ENCODE results near the gene CDC42BPA.
"Not testable (repeated sequence)": the region's sequence is repeated elsewhere in the genome, so short reads cannot be mapped to it uniquely, and the experiment has no call there.

The CDC42BPA gene

DNA sequence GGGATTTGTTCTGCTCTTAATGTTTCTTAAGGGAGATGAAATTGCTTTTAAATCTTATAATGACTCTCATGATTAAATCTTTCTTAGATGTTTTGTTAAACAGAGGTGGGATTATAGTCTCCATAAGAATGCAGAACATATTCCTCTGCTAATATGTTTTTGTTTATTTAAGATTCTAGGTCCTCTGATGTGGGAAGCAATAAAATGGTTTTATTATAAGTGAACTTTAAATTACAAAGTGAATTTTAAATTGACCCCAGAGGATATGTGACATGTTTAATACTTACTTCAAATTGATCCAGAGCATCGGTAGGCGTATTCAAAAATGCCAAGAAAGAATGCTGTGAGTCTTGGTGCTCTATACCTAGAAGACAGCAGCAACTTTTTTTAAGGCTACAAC lies 248.8 kb downstream of the CDC42BPA start:
- no peak for DNase-seq (ENCODE audit: low spot score)
- FAIRE-seq: no peak

DNA sequence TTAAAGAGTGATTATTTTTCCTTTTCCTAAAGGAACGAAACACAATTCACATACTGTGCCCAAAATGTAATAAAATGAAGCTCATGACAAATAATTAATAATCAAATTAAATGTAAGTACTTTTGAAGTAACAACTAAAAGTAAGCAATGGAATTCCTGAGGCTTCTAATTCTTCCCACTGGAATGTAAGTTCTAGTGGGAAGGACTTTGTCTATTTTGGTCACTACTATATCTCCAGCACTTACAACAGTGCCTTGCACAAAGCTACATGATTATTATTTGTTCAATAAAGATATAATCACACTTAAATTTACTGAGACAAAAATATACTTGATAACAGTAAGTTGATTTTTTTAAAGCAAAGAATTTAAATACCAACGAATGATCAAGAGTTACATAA lies 249.4 kb downstream of the CDC42BPA start:
- DNase-seq (ENCODE audit: low spot score) (no peak), FAIRE-seq (no peak)

DNA sequence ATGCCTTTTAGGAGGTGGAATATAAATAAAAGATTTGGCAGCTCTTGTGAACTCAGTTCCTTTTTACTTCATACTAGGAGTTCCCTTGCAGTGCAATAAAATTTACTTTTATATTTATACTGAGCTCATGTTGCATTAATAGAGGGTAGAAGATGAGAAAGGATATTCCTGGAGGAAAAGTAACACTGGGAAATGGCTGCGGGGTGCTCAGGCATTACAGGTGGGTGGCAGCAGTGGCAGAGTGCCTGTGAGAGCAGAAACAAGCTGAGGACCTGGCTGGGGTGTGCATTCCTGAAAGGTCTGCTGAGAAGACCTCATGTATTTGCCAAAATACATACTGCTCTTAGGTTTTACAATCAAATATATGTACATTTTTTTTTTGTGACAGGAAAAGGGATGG lies 251.3 kb downstream of the CDC42BPA start:
- FAIRE-seq (no peak), DNase-seq (ENCODE audit: low spot score) (no peak)

DNA sequence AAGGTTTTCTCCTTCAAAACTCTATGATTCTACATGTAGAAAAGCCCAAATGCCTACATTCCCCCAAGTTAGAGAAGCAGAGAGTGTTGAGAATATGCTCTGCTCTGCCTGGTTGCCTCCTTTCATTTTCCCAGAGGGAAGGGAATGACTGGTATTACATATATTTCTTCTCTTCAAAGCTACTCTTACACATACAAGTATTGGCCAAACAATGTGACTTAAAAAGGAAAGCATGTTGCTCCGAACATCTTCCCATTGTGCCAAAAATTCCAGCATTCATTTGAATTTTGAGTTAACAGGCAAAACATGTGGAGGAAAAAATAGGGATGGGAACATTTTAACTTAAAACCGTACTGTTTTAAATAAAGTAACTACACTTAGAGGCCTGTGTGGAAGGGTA lies 253.0 kb downstream of the CDC42BPA start:
- FAIRE-seq (no peak), DNase-seq (ENCODE audit: low spot score) (no peak)

DNA sequence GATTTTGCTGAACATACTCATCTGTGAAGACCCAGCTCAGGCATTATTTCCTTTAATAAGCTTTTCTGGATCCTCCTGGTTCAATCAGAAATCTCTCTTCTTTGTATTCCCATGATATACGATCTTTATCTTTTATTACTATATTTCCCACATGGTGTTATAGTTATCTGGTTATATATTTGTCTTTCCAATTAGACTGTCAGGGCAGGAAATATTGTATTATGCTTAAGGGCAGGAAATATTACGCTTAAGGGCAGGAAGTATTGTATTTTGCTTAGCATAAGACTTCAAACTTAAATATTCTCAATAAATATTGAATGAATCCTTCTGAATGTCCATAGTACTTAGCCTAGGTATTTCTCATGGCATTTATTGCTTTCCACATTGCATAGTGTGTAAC lies 256.0 kb downstream of the CDC42BPA start:
- no peak for DNase-seq (ENCODE audit: low spot score)
- no peak for FAIRE-seq

DNA sequence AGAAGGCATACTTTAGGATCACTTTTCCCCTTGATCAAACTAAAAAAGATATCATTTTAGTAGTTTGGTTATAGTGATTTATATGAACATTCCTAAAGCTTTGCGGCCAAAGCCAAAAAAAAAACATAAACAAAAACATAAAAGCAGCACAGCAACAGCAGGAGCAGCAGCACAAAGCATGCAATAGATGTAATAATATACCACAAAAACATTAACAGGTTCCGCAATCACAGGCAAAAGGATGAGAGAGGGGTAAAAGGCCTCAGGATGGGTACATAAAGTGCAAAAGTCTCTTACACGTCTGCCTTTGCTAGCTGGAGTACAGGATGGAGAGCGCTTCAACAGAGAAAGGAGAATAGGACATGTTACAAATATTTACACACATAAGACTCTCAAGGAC lies 259.2 kb downstream of the CDC42BPA start:
- DNase-seq (ENCODE audit: low spot score): no peak
- no peak for FAIRE-seq

DNA sequence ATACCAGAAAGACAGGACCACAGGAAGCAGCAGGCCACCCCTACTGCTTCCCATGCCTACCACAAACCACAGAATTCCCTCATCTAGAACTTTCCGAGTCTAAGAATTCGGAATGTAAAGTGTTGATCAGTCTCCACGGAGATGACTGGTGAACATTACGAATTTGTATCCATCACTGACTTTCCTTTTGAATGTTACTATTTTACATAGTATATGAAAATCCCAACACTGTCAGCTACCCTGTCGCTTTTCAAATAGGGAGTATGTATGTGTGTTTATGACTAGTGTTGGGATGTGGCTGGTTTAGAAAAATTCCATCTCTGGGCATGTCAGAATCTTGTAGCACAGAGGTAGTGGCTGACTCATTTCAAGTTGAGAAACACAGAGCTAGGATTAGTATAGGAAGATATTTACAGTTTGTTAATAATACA lies 260.0 kb downstream of the CDC42BPA start:
- FAIRE-seq: no peak
- peak; percentile 43 for DNase-seq (ENCODE audit: low spot score)

DNA sequence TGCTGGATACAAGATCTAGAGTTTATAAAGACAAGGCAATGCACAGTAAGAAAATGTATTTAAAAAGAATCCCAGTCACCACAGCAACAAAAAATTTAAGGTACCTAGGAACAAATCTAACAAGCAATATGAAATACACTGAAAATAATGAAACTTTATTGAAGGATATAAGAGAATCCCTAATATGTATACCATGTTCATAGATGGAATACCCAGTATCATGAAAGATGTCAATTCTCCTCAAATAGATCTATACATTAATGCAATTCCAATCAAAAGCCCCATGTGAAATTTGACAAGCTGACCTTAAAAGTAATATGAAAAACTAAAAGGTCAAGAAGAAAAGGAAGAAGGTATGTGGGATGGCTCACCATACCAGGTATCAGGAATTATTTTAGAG lies 269.0 kb downstream of the CDC42BPA start:
- FAIRE-seq (no peak), DNase-seq (ENCODE audit: low spot score) (no peak)

DNA sequence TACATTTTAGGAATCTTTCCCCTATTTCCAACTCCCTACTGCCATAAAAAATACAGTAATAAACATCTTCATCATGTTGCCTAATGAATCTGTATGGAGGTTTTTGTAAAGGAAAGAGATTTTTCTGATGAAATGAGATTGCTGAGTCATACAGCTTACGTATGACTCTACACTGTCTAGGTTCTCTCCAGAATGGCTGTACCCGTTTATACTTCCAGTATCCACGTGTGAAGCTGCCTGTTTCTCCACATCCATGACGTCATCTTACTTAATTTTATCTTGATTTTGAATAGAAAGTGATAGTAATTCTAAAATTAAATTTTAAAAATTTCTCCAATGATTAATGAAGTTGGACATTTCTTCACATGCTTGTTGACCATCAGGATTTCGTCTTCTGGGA lies 274.5 kb downstream of the CDC42BPA start:
- DNase-seq (ENCODE audit: low spot score): no peak
- FAIRE-seq: no peak

DNA sequence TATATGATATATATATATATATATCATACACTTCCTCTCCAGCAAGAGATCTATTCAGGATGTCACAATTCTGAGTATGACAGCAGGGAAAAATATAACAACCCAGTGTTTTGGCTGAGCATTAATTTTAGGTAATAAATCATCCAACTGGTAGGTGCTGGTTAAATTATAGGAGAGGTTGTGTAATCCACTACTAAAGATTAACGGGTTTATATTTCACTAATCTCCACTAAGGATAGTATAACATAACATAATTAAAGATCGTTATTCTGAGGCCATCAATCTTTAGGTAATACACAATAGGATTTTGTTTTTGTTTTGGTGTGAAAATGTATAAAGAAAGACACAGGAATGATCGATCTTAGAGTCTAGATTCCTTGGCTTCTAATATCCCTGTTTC lies 276.0 kb downstream of the CDC42BPA start:
- no peak for DNase-seq (ENCODE audit: low spot score)
- FAIRE-seq: no peak

DNA sequence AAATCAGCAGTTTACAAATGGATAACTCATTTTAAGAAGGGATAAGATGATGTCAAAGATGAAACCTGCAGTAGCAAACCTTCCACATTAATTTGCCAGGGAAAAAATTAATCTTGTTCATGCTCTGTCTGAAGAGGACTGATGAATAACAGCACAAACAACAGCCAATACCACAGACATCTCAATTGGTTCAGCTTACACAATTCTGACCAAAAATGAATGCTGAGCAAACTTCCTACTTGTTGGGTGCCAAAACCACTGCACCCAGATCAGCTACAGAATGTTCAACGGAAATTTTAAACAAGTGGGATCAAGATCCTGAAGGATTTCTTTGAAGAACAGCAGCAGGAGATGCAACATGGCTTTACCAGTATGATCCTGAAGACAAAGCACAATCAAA lies 279.9 kb downstream of the CDC42BPA start:
- DNase-seq (ENCODE audit: low spot score) (no peak), FAIRE-seq (no peak)

DNA sequence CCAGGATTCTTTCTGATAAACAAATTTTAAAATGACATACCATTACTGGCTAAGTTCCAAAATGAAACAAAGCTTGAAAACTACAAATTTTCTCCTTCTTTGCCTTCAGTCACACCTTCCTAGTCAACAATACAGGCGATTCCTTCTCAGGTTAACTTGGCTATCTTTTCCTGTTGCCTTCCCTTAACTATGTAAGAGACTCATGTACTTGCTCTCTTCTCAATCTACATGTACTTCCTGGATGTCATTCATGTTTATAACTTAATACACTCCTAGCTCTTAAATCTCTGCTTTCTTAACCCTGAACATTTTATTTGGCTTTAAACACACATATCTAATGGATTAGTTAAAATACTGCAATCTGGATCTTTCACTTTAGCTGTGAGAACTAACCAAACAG lies 281.2 kb downstream of the CDC42BPA start:
- DNase-seq (ENCODE audit: low spot score): no peak
- no peak for FAIRE-seq

DNA sequence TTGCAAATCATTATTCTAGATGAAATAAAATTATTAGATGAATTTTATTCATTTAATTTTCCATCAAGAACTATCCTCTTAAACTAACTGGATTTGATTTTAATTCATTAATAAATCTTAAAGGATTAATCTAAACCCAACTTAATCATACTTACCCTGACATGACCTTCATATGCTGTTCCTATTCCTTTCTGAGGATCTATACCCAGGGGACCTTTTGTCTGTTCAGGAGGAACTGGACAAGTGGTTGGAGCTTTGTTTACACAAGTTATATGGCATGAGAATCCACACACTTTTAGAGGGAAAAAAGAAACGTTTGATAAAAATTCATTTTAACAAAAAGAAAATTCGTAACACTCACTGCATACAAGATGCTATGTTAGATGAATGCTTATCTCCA lies 283.0 kb downstream of the CDC42BPA start:
- no peak for DNase-seq (ENCODE audit: low spot score)
- no peak for FAIRE-seq

DNA sequence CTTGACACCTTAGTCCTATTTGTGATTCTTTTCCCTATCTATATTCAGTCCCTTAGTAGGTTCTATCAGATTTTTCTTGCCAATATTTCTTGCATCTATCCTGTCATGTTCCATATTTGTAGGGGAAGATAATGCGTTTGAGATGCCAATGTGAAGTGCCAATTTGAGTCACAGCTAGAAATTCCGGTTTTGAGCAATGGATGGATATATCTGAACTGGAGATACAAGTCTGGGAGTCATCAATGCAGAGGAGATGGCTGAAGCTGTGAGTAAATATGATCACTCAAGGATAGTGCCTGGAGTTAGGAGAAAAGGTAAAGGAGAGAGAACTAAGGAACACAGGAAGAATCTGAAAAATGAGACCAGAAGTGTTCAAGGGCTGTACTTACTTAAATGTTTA lies 284.4 kb downstream of the CDC42BPA start:
- no peak for FAIRE-seq

DNA sequence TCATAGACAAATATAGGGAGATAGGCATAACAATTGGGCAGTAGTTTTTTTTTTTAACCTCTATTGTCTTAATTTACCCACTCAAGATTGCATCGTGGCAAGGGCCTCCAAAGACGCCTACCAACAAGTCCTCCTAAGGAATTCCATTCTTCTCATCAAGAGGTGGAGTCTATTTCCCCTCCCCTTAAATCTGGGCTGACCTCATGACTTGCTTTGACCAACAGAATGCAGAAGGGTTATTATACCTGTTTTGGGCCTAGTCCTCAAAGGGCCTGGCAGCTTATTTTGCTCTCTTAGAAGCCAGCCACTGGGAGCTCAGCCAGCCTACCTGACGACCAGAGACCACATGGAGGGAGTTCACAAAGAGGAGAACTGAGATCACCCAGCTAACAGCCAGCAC lies 285.9 kb downstream of the CDC42BPA start:
- DNase-seq (ENCODE audit: low spot score): no peak
- no peak for FAIRE-seq

More for the DNA sequence above, 284.4 kb downstream of the CDC42BPA start:
- DNase-seq (ENCODE audit: low spot score): no peak

DNA sequence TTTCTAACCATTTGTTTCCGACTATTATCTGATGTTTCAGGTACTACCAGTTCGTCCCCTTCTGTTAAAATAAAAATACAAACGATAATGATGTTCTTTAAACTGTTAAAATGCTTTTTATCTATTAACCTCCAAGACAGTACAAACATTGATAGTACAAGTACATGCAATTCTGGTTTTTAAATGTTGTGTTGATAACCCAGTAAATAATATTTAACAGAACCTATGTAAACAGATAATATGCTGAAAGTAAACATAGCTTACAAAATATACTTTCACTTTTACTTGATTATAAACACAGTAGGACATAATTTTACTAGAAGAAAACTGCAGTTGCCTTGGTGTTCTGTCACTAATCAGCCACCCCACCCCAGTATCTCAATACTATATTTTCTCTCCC lies 301.3 kb downstream of the CDC42BPA start:
- DNase-seq (ENCODE audit: low spot score): no peak
- FAIRE-seq: no peak

DNA sequence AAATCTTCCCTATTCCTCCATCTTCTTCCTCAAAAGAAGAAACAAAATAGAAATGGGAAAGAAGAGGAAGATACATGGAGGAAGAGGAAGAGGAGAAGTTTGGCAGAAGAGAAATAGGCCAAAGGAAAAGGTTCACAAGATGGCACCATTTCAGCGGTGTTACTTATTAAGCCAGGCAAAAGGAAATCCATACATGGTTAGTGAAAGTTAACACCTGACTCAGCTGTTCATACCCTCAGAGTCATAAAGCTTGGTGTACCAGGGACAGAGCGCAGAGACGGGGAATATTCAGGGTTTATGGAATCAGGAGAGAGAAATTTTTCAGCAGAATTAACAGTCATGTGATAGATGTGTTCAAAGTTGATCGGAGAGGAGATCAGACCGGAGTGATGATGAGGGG lies 307.6 kb downstream of the CDC42BPA start:
- FAIRE-seq (no peak), DNase-seq (ENCODE audit: low spot score) (no peak)

DNA sequence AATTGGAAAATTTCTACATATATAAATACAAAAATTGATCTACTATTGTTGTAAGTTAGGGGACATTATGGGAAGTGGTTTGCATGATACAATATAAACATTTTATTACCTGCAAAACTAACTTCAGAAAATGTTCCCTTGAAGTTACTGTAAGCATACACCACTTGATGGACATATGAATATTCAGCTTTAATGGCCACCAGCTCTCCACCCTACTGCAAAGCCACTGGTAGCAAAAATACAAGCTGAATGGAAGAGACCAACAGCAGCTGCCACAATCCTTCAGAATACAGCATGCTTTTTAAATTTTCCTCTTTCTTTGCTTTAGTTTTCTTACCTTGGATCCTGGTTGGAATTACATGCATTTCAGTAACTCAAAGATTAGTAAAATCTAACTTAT lies 308.4 kb downstream of the CDC42BPA start:
- no peak for DNase-seq (ENCODE audit: low spot score)
- FAIRE-seq: no peak

DNA sequence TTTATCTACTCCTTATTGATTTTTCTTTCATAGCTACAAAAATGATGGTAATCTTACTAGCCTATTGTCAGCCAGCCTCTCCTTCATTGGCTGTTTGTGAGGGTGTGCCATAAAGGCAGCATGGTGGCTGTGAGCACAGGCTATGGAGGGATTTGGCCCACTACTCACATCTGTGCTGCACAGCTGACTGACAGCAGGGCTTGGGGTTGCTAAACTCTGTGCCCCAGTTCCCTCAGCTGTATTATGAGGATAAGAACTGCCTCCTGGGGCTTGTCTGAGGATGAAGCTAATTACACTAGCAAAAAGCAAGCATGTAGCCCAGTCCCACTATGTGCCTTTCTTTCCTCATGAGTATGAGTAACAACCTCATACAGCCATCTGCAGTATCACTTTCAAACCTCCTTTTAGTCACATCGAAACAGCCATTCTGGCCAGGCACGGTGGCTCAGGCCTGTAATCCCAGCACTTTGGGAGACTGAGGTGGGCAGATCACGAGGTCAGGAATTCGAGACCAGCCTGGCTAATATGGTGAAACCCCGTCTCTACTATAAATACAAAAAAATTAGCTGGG lies 312.0 kb downstream of the CDC42BPA start:
- DNase-seq (ENCODE audit: low spot score): no peak
- FAIRE-seq: no peak

DNA sequence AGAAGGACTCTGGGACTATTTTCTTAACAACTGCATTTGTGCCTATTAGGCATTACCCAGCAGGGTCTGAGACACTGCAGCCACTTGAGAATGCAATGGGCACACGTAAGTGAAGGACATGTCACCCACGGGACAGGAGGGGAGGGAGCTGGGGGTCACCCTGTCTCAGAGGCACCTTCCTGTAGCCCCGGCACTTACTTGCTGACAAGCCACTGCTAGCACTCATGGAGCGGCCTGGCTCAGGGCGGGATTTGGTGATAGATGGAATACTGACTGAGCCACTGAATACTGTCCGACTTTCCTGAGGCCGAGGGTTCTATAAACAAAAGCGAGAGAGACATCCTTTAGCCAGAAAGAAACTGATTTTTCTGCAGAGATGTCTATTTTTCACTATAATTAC lies 313.5 kb downstream of the CDC42BPA start:
- DNase-seq (ENCODE audit: low spot score) (no peak), FAIRE-seq (no peak)

DNA sequence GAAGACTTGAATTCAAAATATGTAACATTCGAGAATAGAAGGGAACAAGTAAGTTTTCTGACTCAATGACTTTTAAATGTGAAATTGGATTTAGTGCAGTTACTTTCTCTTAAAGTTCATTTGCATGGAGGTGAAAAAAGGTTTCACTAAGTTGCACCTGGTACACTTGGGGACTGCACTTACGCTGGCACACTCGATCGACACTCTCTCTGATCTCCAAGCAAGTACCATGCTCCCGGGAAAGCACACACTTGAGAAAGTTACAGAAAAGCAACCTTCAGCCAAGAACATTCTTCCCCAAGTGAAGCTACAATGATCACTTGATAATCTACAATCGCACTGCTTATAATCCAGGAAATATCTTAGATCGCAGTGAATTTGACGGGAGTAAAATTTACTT lies 315.1 kb downstream of the CDC42BPA start:
- no peak for FAIRE-seq

DNA sequence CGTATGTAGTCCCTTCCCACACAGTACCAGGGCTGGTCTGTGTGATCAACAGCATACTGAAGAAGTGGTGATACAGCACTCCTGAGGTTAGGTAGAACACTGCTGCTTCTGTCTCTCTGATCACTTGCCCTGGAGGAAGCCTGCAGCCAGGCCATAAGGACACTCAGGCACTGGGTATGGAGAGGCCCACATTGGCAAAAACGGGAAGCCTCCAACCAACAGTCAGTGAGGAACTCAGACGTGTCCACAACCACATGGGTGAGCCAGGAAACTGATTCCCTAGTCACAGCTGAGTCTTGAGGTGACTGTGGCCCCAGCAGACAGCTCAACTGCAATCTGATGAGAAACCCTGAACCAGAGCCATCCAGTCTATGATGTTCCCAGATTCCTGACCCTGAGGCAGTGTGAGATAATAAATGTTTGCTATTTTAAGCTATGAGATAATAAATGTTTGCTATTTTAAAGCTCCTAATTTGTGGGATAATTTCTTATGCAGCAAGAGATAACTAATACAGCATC lies 315.7 kb downstream of the CDC42BPA start:
- no peak for DNase-seq (ENCODE audit: low spot score)

More for the DNA sequence above, 315.1 kb downstream of the CDC42BPA start:
- no peak for DNase-seq (ENCODE audit: low spot score)

DNA sequence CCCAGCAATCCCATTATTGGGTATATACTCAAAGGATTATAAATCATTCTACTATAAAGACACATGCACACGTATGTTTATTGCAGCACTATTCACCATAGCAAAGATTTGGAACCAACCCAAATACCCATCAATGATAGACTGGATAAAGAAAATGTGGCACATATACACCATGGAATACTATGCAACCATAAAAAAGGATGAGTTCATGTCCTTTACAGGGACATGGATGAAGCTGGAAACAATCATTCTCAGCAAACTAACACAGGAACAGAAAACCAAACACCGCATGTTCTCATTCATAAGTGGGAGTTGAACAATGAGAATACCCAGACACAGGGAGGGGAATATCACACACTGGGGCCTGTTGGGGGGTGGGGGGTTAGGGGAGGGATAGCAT lies 318.7 kb downstream of the CDC42BPA start:
- not testable (repeated sequence) for FAIRE-seq; DNase-seq (ENCODE audit: low spot score)

More for the DNA sequence above, 315.7 kb downstream of the CDC42BPA start:
- FAIRE-seq: no peak
